ENCODE data around the gene DOCK2. TPM values are rescaled to one million over a fixed set of nuclear protein-coding genes. Genes with fewer than 3 reads are reported as not detected.
A peak's percentile ranks its signal among the peaks of the same experiment; 100 is the strongest.

The DOCK2 gene
- 1.2 and 1.6 TPM in 2 replicates for polyA plus RNA-seq (2011; rRNA removed)
- 5.6 and 6.0 TPM in 2 replicates for polyA minus RNA-seq (2011; rRNA and poly(A)+ RNA removed)

- Histone ChIP-seq H3K4me3 (ENCODE audit: low read depth, low read length) (peak within 1 kb of the TSS; percentile 33), H3K9me3 (ENCODE audit: control insufficient read depth, insufficient read depth, low read length) (peaks cover 3% of the 10 kb centered on the region), H3K27me3 (ENCODE audit: control insufficient read depth, insufficient read depth, low read length) (no peaks in the 10 kb centered on the region), H3K27ac (ENCODE audit: low read depth, low read length) (no peak within 1 kb of the TSS)
- POLR2A ChIA-PET = no interaction called here
- no peak for TF ChIP-seq CTCF (IDR thresholded peaks at IDR 0.05; ENCODE audit: low read depth, low read length)
- CTCF ChIA-PET = no interaction called here
- DNase-seq (ENCODE audit: low read depth, low spot score) = no peak
These were observed at the start of gene DOCK2 for GRCh38 chr5:169637085-169637548. Gene DOCK2, plus strand, starts transcription at chr5:169637275. Its CDS starts 52 bp downstream, at chr5:169637327.

GRCh38 chr5:169590602-169591001, 46.5 kb upstream of the DOCK2 start:
- DNase-seq (ENCODE audit: low read depth, low spot score) = no peak
- POLR2A ChIA-PET = no interaction called here
- H3K4me3 ChIP-seq (ENCODE audit: low read depth, low read length) = no peak overlapping the region
- no peak for TF ChIP-seq CTCF (IDR thresholded peaks at IDR 0.05; ENCODE audit: low read depth, low read length)
- H3K9me3 ChIP-seq (ENCODE audit: control insufficient read depth, insufficient read depth, low read length) = no peaks in the 10 kb centered on the region
- CTCF ChIA-PET = interaction anchor here (0.6 to 6.3 kb wide), 4 partner anchors 9 to 481 kb away, joined by 3 to 32 read pairs (median 3); partner anchors contain the start of gene INSYN2B
- no peaks in the 10 kb centered on the region for H3K27me3 ChIP-seq (ENCODE audit: control insufficient read depth, insufficient read depth, low read length)
- H3K27ac ChIP-seq (ENCODE audit: low read depth, low read length) = no peak overlapping the region

DNA sequence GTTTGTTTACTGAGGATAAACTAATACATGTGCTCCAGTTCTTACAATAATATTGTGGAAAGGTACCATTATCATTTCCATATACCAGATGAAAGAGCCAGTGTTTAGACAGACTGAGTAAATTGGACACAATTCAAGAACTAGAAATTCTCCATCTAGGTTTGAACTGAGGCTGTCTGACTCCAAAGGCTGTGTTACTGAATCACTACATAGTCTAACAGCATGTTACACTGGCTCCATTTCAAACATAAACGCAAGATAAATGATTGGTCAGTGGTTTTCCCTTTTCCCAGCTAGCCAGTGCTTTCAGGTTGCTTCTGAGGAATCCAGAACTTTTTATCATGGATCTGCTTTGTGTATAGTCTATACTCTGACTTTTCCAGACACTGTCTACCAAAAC, 45.4 kb upstream of the DOCK2 start:
- TF ChIP-seq CTCF (IDR thresholded peaks at IDR 0.05; ENCODE audit: low read depth, low read length) = no peak
- Histone ChIP-seq H3K4me3 (ENCODE audit: low read depth, low read length) (no peak overlapping the region), H3K27me3 (ENCODE audit: control insufficient read depth, insufficient read depth, low read length) (no peaks in the 10 kb centered on the region), H3K9me3 (ENCODE audit: control insufficient read depth, insufficient read depth, low read length) (no peaks in the 10 kb centered on the region), H3K27ac (ENCODE audit: low read depth, low read length) (no peak overlapping the region)
- CTCF ChIA-PET = interaction anchor here (0.7 to 6.3 kb wide), 4 partner anchors 8 to 605 kb away, joined by 4 to 32 read pairs (median 4); partner anchors contain the start of genes INSYN2B and SPDL1
- POLR2A ChIA-PET = no interaction called here
- DNase-seq (ENCODE audit: low read depth, low spot score) = peak; percentile 46

DNA sequence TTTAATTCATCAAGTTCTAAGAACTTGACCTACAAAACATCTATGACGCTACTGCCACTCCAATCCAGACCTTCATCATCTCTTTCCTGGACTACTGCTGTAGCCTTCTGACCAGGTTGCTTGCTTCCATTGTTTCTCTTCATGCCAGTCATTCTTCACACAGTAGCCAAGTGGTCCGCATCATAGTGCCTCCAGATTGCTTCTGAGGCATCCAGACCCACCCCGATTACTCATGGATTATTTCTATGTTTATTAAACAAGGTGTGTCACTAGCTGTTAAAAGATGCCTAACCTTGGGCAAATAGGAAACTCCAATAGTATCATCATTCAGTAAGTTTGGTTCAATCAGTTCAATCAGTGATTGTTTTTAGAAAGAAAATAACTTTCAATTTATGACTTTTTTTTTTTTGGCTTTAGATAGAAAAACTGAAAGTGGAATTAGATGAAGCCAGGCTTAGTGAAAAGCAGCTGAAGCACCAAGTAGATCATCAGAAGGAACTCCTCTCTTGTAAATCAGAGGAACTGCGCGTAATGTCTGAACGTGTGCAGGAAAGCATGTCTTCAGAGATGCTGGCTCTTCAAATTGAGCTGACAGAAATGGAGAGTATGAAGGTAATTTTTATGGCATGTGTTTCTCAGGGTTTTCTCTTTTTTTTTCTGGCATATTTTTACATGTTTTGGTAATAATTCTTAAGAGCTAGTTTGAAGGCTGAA, 44.0 kb upstream of the DOCK2 start:
- H3K4me3 ChIP-seq (ENCODE audit: low read depth, low read length) = no peak overlapping the region
- POLR2A ChIA-PET = interaction anchor here (0.7 kb wide), 1 partner anchor 171 kb away, joined by 4 read pairs; no protein-coding TSS in a partner anchor
- CTCF ChIA-PET = interaction anchor here (0.9 to 6.3 kb wide), 6 partner anchors 10 to 606 kb away, joined by 3 to 32 read pairs (median 6); partner anchors contain the start of genes INSYN2B and SPDL1

More for the DNA sequence above, 44.0 kb upstream of the DOCK2 start:
- no peaks in the 10 kb centered on the region for H3K9me3 ChIP-seq (ENCODE audit: control insufficient read depth, insufficient read depth, low read length)
- TF ChIP-seq CTCF (IDR thresholded peaks at IDR 0.05; ENCODE audit: low read depth, low read length) = no peak
- H3K27me3 ChIP-seq (ENCODE audit: control insufficient read depth, insufficient read depth, low read length) = no peaks in the 10 kb centered on the region
- H3K27ac ChIP-seq (ENCODE audit: low read depth, low read length) = no peak overlapping the region
- no peak for DNase-seq (ENCODE audit: low read depth, low spot score)

All from AG04450 (cell line).